GM18498 (cell line): Measurements from ENCODE around the gene DNAJC16.

Experiments used
- ATAC-seq: cut with Tn5 transposase; IDR thresholded peaks from one replicate; pipeline ENCODE4 v1.9.1; 2021; ENCODE audit warnings: mild to moderate bottlenecking, moderate library complexity; ENCODE audit not compliant: unreplicated experiment

The DNAJC16 gene

DNA sequence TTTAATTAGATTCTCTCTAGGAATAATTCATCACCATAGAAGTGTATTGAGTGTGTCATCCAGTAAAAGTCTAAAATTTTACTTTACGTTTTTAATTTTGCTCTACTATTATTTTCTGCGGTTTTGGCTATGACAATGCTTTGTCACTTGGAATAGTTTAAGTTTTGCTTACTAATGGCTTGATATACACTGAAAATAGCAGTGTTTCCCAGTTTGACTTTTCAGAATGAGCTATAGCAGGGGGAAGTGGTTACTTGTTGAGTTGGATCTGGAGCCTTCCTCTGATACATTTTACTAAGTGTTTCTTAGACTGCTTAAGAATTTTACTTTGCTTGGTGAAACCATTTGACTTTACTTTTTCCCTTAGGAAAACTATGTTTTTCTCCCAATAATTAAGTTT is 5.0 kb downstream of the DNAJC16 start:
- no peak for ATAC-seq

DNA sequence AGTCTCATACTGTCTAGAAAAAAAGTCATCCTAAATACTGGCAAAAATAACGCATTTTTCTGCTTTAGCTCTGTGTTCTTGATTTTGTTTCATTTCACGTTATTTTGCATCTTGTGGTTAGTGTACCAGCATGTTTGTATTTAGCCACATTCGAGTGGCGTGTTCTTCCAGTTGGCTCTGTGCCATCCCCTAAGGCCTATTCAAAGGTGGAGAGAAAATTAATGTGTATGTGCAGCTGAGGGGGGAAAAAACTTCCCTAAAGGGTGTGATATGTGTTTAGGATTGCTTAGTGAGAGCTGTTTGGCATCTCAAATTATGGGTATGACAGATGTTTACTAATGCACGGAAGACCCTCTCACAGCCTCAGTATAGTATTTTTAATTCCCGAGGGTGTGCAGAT is 12.1 kb downstream of the DNAJC16 start:
- ATAC-seq: no peak

DNA sequence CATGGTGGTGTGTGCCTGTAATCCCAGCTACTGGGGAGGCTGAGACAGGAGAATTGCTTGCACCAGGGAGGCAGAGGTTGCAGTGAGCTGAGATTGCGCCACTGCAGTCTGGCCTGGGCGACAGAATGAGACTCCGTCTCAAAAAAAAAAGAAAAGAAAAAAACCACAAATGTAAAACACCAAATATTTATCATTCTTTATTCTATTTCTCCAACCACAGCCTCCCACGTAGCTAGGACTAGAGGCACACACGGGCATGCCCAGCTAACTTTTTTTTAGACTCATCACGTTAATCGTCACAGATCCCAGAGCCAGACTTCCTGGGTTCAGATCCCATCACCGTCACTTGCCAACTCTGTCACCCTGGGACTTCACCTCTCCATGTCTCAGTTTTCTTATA is 13.5 kb downstream of the DNAJC16 start:
- no peak for ATAC-seq

DNA sequence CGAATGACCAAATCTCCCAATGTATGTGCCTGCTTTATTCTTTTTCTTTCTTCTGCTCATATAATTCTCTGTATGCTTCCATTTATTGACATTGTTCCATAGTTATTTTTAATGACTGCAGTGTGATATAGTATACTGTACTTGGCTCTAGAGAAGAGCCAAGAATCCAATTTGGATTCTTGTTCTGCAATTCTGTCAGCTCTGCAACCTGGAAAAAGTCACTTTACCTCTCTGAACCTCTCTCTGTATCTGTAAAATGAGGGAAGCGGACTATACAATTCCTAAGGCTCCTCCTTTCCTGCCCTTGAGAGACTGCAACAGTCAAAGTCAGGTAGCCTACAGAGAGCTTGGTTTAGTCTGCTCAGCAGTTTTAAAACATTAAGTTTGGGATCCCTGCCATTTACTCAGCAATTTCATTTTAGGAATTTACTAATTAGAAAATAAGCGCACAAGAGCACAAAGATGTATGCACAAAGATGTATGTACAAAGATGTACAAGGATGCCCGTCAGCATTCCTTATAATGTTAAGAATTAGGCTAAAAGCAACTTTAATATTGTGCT is 14.7 kb downstream of the DNAJC16 start:
- ATAC-seq: no peak

GRCh38 chr1:15542388-15543250 is 16.0 kb downstream of the DNAJC16 start:
- ATAC-seq: no peak

DNA sequence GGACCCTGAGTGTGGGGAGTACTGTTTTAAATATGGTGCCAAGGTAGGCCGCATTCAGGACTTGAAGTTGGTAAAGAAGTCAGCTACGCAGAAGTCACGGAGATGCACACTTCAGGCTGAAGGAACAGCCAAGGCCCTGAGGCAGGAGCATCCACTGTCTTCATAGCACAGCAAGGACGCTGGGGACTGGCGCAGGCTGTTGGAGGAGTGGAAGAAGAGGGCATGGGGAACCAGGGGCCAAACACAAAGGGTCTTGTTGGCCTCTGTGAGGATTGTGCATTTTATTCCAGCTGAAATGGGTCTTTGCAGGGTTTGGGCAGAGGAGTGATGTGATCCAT is 16.6 kb downstream of the DNAJC16 start:
- no peak for ATAC-seq

DNA sequence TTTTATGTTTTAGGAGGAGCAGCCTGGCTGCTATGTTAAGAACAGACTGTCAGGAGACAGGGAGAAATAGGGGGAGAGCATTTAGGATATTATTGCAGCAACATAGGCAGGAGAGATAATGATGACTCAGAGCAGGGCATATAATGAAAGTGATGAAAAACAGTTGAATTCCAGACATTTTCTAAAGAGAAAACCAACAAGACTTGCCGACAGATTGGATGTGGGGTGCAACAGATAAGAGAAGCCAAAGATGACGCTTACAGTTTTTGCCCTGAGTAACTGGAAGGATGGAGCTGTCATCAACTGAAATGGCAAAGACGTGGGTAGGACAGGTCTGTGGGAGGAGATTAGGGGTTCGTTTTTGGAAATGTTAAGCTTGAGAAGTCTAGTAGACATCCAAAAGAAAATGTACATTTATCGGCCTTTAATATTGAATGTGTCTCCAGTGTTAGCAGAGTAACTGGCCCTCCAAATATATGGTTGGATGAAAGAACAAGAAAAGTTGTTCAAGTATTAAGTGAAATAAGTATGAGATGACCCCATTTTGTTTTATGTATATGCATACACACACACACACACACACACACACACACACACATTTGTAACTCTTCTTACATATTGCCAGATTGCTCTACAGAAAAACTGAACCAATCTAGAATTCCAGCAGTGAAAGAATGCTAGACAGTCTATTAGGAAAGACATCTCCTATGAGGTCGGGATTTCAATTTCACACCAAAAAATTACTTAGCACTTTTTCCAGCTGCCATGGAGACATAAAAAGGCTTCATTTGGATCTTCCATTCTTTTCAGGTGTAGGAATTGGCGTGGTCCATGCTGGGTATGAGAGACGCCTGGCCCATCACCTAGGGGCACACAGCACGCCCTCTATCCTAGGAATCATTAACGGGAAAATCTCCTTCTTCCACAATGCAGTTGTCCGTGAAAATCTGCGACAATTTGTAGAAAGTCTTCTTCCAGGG is 17.2 kb downstream of the DNAJC16 start:
- no peak for ATAC-seq

DNA sequence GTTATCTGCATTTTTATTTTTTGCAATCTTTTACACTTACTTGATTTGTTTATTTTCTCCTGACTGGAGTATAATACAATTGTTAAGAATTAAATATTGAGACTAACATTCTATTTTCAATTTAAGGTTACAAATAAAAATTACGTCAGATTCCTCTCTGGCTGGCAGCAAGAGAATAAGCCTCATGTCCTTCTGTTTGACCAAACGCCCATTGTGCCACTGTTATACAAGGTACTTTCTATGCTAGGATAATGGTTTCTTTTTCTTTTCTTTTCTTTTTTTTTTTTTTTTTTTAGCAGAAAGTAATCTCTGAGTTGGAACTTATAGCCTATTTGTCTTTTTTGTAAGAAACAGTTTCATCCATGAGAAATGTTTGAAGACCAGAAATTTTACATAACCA is 20.0 kb downstream of the DNAJC16 start:
- no peak for ATAC-seq

DNA sequence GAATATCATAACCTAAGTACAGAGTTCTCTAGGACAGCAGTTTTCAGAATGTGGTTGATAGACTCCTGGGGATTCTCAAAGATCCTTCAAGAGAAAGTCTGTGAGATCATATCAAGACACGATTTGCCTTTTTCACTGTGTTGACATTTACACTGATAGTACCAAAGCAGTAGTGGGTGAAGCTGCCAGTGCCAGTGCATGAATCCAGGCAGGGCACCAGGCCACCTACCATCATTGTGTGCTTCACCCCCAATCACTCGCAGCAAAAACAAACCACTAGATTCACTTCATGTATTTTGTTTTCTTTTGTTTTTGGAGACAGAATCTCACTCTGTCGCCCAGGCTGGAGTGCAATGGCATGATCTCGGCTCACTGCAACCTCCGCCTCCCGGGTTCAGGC is 23.9 kb downstream of the DNAJC16 start:
- no peak for ATAC-seq

- no peak for ATAC-seq
Observed at GRCh38 chr1:15557008-15557407, 30.4 kb downstream of the DNAJC16 start.

GRCh38 chr1:15557594-15557993 is 30.9 kb downstream of the DNAJC16 start:
- ATAC-seq: no peak

GRCh38 chr1:15558516-15558915 is 31.9 kb downstream of the DNAJC16 start:
- no peak for ATAC-seq

GRCh38 chr1:15559189-15559810 is 32.7 kb downstream of the DNAJC16 start:
- no peak for ATAC-seq

- ATAC-seq: no peak
Observed at GRCh38 chr1:15568387-15569073, 41.9 kb downstream of the DNAJC16 start.

DNA sequence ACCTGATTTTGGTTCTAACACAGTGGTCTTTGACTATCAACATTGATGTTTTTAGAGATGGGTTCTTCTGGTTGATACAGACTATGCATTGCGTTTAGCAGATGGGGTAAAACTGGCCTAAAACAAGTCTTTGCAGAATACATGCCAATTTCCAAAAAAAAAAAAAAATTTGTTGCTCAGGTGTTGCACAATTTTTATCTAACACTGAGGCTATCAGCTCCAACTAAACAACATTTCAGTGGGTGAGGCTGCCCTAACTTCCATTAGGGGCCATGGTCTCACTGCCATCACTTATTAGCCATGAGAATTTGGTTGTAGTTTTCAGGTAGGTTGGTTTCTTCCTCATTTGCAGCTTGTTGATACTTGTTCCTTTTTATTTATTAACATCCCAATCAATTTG is 44.2 kb downstream of the DNAJC16 start:
- no peak for ATAC-seq

GRCh38 chr1:15571266-15571665 is 44.6 kb downstream of the DNAJC16 start:
- no peak for ATAC-seq

- ATAC-seq: no peak
Observed at GRCh38 chr1:15573477-15573876, 46.8 kb downstream of the DNAJC16 start.

- ATAC-seq: no peak
Observed at GRCh38 chr1:15574741-15575140, 48.1 kb downstream of the DNAJC16 start.

- ATAC-seq: no peak
Observed at GRCh38 chr1:15575549-15576150, 49.0 kb downstream of the DNAJC16 start.

DNA sequence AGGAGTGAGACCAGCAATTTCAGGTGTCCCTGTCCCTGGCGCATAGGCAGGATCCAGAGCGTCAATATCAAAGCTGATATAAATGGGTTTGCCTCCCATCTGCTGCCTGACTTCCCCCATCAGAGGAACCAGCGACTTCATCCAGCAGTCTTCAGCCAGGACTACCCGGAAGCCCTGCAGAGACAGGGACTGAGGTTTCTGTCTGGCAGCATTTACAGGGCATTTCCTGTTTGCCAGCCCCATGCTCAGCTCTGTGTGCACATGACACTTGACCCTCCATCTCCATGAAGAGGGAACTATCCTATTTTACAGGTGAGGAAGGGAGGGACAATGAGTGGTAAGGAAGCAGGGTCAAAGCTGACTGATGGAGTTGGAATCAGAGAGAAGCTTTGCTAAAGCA is 51.0 kb downstream of the DNAJC16 start:
- no peak for ATAC-seq
